Testis (tissue), 3 donors: ENCODE results near the gene TOLLIP. TPM values are rescaled to one million over a fixed set of nuclear protein-coding genes. Genes with fewer than 3 reads are reported as not detected.
A peak's percentile ranks its signal among the peaks of the same experiment; 100 is the strongest.

Experiments used
- DNase-seq: peaks from one replicate; pipeline ENCODE4 v3.0.0-alpha.2; 2019
- H3K27ac ChIP-seq, 2 donors: fragments of 200-600 bp; sonication (generic); one replicate each; pipeline ENCODE4 v1.5.1; 2019
- H3K27me3 ChIP-seq: fragments of 200-600 bp; sonication (generic); one replicate; pipeline ENCODE4 v1.5.1; 2019
- H3K36me3 ChIP-seq: fragments of 200-600 bp; sonication (generic); one replicate; pipeline ENCODE4 v1.5.1; 2017; ENCODE audit warnings: low read depth; ENCODE audit errors: missing control alignments
- H3K4me1 ChIP-seq: fragments of 200-600 bp; sonication (generic); one replicate; pipeline ENCODE4 v1.5.1; 2019
- H3K4me3 ChIP-seq, 2 donors: fragments of 200-600 bp; sonication (generic); one replicate each; pipeline ENCODE4 v1.5.1; 2017 to 2019
- H3K9me3 ChIP-seq: fragments of 200-600 bp; sonication (generic); one replicate; pipeline ENCODE4 v1.5.1; 2017
- CTCF ChIP-seq, 3 experiments: fragments of 450-650 bp in 2 of 3; fragments of 200-600 bp in 1 of 3; sonication (generic) in 1 of 3; IDR thresholded peaks; one replicate each; pipeline ENCODE4 v1.5.1; 2016 to 2019; ENCODE audit warnings: antibody characterized with exemption in 3 of 3, mild to moderate bottlenecking in 2 of 3, moderate library complexity in 1 of 3
- POLR2A ChIP-seq: fragments of 450-650 bp; IDR thresholded peaks from one replicate; pipeline ENCODE4 v1.6.1; 2017; ENCODE audit warnings: antibody characterized with exemption, mild to moderate bottlenecking, moderate library complexity
- WGBS, 2 donors: methylation state at CpG; one replicate each; pipeline ENCODE4 v1.1.5; 2018; 5-methylcytosine and 5-hydroxymethylcytosine counted together
- intact Hi-C: fragments of 100-400 bp; cut with DNase I; formaldehyde crosslinking; loops from one replicate; pipeline ENCODE4 v1.15.1; 2023; ENCODE audit warnings: low total_unique reads
- polyA plus RNA-seq: library from polyadenylated mRNA; stranded (reverse); fragments of 350-450 nt; fragmentation: Illumina TruSeq; extraction: RNeasy Lipid Tissue Mini Kit (QIAGEN cat#74804); gene quantifications from one replicate; pipeline ENCODE4 v1.2.3, GENCODE V29; 2014; ENCODE audit warnings: low read depth, low replicate concordance; ENCODE audit not compliant: insufficient read depth
- total RNA-seq, 2 donors: library from RNA; depleted of rRNA; stranded (reverse); fragments of >200 nt; gene quantifications; one replicate each; pipeline ENCODE4 v1.2.3, GENCODE V29; 2016

Gene TOLLIP
- total and polyA plus RNA-seq, 3 donors from 2014 or later, result 185 to 220 (median 197) TPM

- peak; percentile 91 for DNase-seq
- no peak for TF ChIP-seq CTCF (IDR thresholded peaks at IDR 0.05)
- no peak for TF ChIP-seq POLR2A
- intact Hi-C loops, result no loop called here
- WGBS, 2 donors, result 37 to 40% methylated on average over 29 to 31 of the region's 31 CpGs
- Histone ChIP-seq H3K4me1 (peaks cover 9% of the 10 kb centered on the region), H3K9me3 (no peaks in the 10 kb centered on the region), H3K4me3 (no peak overlapping the region), H3K27me3 (no peaks in the 10 kb centered on the region), H3K36me3 (no peaks in the 10 kb centered on the region), H3K27ac (peak overlapping the region in 1 of 2 donors; percentile 46)
Observed at GRCh38 chr11:1262172-1263006, 47.0 kb downstream of the TOLLIP start.

GRCh38 chr11:1261241-1262071 is 48.0 kb downstream of the TOLLIP start:
- peaks cover 9% of the 10 kb centered on the region for H3K4me1 ChIP-seq
- no peak overlapping the region for H3K4me3 ChIP-seq
- intact Hi-C loops, result no loop called here

GRCh38 chr11:1260620-1261019 is 48.8 kb downstream of the TOLLIP start:
- Histone ChIP-seq H3K4me1 (peaks cover 9% of the 10 kb centered on the region), H3K4me3 (no peak overlapping the region), H3K9me3 (no peaks in the 10 kb centered on the region), H3K27ac (no peak overlapping the region), H3K27me3 (no peaks in the 10 kb centered on the region), H3K36me3 (no peaks in the 10 kb centered on the region)
- no peak for DNase-seq
- TF ChIP-seq CTCF (IDR thresholded peaks at IDR 0.05), result no peak
- no peak for TF ChIP-seq POLR2A
- WGBS, 2 donors, result 89 to 93% methylated on average over 9 to 15 of the region's 17 CpGs
- intact Hi-C loops, result no loop called here

More at GRCh38 chr11:1261241-1262071, 48.0 kb downstream of the TOLLIP start:
- Histone ChIP-seq H3K27ac (no peak overlapping the region), H3K27me3 (no peaks in the 10 kb centered on the region), H3K9me3 (no peaks in the 10 kb centered on the region), H3K36me3 (no peaks in the 10 kb centered on the region)
- WGBS, 2 donors, result 92 to 94% methylated on average over 13 to 39 of the region's 39 CpGs
- TF ChIP-seq POLR2A (no peak), CTCF (IDR thresholded peaks at IDR 0.05) (no peak)
- DNase-seq, result no peak

- TF ChIP-seq POLR2A (no peak), CTCF (IDR thresholded peaks at IDR 0.05) (no peak)
- no peak for DNase-seq
- Histone ChIP-seq H3K27me3 (no peaks in the 10 kb centered on the region), H3K9me3 (no peaks in the 10 kb centered on the region), H3K27ac (no peak overlapping the region), H3K4me3 (no peak overlapping the region), H3K4me1 (peaks cover 9% of the 10 kb centered on the region), H3K36me3 (no peaks in the 10 kb centered on the region)
- 76% methylated on average over 8 of the region's 10 CpGs; no CpG with 5 or more reads in 1 of the 2 donors for WGBS, 2 donors
- intact Hi-C loops, result no loop called here
Observed at GRCh38 chr11:1260023-1260501, 49.4 kb downstream of the TOLLIP start.
